H7 (cell line): ENCODE results near the gene PCSK4. TPM values are rescaled to one million over a fixed set of nuclear protein-coding genes. Genes with fewer than 3 reads are reported as not detected.
A peak's percentile ranks its signal among the peaks of the same experiment; 100 is the strongest.
"Not testable (repeated sequence)": the region's sequence is repeated elsewhere in the genome, so short reads cannot be mapped to it uniquely, and the experiment has no call there.

ENCODE experiments used
- DNase-seq: peaks from one replicate; pipeline ENCODE4 v3.0.0; 2012
- H3K27me3 ChIP-seq: 2 replicates; pipeline ENCODE4 v1.6.0; 2011; ENCODE audit warnings: mild to moderate bottlenecking, low read length; ENCODE audit not compliant: control insufficient read depth, insufficient read depth
- H3K36me3 ChIP-seq: replicated peaks from 2 replicates; pipeline ENCODE4 v1.5.1; 2011; ENCODE audit warnings: low read length; ENCODE audit not compliant: control insufficient read depth, insufficient read depth
- H3K4me3 ChIP-seq: 2 replicates; pipeline ENCODE4 v1.5.1; 2011; ENCODE audit warnings: low read depth, mild to moderate bottlenecking, control low read depth, low read length, moderate library complexity; ENCODE audit not compliant: insufficient read depth
- total RNA-seq: library from RNA; depleted of rRNA; stranded (reverse); fragments of >200 nt; shearing (Covaris generic); gene quantifications from 2 replicates; pipeline ENCODE4 v1.2.3, GENCODE V29; 2014

PCSK4 gene
- total RNA-seq, 1 experiment from 2014 or later = 5.5 TPM

DNA sequence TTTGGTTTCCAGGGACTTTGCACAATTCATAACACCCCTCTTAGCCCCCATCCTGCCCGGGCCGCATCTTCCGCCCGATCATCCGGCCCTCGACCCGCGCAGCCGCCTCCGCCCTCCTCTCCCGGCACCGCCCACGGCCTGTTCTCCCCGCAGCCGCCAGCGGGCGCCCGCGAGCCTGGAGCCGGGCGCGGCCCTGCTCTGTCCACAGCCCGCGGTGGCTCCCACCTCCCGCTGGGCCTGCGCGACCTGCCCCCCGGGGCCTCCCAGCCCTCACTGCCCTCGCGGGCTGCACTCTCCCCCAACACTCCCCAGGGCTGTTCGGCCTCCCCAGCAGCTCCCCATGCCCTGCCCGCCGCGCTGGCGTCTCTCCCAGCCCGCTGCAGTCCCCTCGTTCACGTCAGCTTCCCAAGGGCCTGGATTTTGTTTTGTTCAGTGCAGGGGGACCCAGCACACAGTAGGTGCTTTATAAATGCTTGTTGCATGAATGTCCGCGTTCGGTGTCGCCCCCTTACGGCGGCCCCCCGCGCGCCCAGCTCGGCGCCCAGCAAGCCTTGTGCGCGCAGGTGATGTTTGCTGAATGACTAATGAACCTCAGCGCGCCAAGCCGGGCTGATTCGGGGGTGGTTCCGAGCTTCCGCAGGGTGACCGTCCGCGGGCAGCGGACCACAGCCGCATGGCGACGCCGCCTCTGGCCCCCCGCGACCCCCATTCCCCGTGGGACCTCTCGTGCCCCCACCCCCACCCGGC is 44.8 kb downstream of the PCSK4 start:
- DNase-seq = peak; percentile 98

DNA sequence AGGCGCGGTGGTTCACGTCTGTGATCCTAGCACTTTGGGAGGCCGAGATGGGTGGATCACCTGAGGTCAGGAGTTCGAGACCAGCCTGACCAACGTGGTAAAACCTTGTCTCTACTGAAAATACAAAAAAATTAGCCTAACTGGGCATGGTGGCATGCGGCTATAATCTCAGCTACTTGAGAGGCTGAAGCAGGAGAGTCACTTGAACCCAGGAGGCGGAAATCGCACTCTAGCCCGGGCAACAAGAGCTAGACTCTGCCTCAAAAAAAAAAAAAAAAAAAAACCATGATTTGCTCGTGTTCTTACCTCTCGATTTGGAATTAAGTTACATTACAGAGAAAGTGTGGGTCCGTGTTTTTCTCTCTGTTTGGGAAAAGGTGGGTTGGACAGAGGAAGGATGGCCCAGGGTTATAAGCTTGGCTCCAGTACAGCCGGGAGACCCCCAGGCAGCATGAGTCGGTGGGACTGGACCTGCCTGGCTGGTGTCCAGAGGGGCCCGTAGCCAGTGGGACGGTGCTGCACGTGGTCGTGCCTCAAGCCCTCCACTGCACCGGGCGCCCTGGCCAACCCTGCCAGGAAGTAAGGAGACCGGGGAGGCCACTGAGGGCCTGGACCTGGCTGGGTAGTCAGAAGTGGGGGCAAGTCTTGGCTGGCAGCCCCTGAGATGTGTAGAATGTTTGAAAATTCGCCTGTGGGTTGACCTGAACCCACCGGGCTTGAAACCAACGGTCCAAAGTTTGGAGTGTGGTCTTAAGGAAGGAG is 48.3 kb downstream of the PCSK4 start:
- H3K4me3 ChIP-seq = no peak overlapping the region
- DNase-seq = peak; percentile 59
- peaks cover 15% of the 10 kb centered on the region for H3K27me3 ChIP-seq
- peaks cover 18% of the 10 kb centered on the region for H3K36me3 ChIP-seq

More for the DNA sequence above, 44.8 kb downstream of the PCSK4 start:
- H3K4me3 ChIP-seq = peak overlapping the region; percentile 59
- peaks cover 42% of the 10 kb centered on the region for H3K27me3 ChIP-seq
- peaks cover 10% of the 10 kb centered on the region for H3K36me3 ChIP-seq

DNA sequence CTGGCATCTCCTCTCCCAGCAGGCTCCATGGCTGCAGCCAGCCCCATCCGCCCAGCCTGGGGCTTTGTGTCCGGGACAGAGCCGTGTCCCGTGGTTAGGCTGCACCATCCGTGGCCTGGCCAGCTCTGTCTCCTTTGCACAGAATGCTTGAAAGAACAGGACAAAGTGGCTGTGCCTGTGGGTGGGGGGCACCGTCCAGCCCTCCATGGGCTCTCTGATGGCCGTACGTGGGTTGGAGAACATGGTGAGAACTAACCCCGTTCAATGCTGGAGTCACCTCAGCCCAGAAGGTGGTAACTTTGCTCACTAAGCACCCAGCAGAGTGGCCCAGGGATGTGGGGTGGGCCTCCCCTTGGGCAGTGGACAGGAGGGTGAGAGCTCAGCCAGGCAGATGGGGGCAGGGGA is 49.1 kb downstream of the PCSK4 start:
- peaks cover 18% of the 10 kb centered on the region for H3K36me3 ChIP-seq
- peaks cover 7% of the 10 kb centered on the region; the same call in 1 of the 2 replicates for H3K27me3 ChIP-seq
- no peak for DNase-seq
- no peak overlapping the region for H3K4me3 ChIP-seq

DNA sequence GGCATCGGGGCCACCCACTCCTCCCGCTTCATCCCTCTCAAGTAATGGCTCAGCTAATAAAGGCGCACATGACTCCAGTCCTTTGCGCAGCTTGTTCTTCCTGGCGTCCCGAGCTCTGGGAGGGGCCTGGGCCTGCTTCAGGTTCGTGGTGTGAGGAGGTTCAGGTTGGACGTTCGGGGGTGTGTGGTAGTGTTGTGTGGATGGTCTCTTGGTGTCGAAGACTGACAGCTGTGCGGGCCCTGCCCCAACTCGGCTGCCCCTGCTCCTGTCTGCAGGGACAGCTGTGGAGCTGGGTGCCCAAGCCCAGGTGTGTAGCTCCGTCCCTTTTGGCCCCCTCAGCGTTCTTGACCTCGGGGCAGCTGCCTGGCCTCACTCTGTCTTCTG is 49.7 kb downstream of the PCSK4 start:
- DNase-seq = no peak
- Histone ChIP-seq H3K36me3 (peaks cover 19% of the 10 kb centered on the region), H3K4me3 (no peak overlapping the region), H3K27me3 (peaks cover 4% of the 10 kb centered on the region; the same call in 1 of the 2 replicates)

DNA sequence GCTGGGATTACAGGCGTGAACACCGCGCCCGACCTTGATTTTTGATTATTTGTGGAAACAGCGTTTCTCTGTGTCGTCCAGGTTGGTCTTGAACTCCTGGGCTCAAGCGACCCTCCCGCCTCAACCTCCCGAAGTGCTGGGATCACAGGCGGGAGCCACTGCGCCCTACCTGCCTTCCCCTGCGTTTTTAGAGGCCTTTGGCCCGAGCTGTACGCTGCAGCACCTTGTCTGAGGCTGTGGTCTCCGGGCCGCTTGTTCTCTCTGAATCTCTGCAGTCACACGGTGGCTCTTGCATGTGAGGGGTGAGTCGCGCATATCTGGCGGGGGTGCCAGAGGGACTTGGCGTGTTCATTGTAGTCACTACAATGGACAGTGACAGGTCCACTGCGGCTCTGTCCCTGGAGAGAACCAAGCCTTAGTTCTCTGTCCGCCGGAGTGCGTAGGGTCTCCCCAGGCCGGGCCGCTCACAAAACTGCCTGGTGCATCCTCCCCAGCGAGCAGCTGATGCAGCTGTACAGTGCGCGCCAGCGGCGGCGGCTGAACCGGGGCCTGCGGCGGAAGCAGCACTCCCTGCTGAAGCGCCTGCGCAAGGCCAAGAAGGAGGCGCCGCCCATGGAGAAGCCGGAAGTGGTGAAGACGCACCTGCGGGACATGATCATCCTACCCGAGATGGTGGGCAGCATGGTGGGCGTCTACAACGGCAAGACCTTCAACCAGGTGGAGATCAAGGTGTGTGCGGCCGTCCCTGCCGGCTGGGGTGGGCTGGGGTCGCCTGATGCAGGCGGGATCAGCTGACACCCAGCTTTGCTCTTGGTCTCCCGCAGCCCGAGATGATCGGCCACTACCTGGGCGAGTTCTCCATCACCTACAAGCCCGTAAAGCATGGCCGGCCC is 50.4 kb downstream of the PCSK4 start:
- not testable (repeated sequence) for DNase-seq, H3K27me3 ChIP-seq
- Histone ChIP-seq H3K4me3 (peak overlapping the region; percentile 99), H3K36me3 (peaks cover 20% of the 10 kb centered on the region)

DNA sequence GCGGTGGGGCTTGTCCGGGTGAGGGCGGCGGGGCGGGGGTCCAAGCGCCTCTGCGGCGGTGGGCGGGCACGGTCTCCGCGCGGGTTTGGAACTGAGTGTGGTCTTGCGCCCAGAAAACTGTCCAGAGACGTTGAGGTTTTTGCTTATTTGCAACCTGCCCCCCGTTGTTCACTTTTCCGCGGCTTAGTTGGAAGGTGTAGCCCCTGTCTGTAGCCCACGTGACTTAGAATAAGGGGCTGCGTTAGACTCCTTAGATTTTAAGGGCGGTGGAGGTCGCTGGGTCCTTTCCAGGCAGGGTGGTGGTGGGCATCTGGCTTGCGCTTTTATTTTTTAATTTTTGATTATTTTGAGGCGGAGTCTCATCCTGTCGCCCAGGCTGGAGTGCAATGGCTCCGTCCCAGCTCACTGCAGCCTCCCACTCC is 51.2 kb downstream of the PCSK4 start:
- peak; percentile 80 for DNase-seq
- H3K4me3 ChIP-seq = peak overlapping the region; percentile 99
- H3K36me3 ChIP-seq = peaks cover 21% of the 10 kb centered on the region
- no peaks in the 10 kb centered on the region; the same call in 1 of the 2 replicates for H3K27me3 ChIP-seq

DNA sequence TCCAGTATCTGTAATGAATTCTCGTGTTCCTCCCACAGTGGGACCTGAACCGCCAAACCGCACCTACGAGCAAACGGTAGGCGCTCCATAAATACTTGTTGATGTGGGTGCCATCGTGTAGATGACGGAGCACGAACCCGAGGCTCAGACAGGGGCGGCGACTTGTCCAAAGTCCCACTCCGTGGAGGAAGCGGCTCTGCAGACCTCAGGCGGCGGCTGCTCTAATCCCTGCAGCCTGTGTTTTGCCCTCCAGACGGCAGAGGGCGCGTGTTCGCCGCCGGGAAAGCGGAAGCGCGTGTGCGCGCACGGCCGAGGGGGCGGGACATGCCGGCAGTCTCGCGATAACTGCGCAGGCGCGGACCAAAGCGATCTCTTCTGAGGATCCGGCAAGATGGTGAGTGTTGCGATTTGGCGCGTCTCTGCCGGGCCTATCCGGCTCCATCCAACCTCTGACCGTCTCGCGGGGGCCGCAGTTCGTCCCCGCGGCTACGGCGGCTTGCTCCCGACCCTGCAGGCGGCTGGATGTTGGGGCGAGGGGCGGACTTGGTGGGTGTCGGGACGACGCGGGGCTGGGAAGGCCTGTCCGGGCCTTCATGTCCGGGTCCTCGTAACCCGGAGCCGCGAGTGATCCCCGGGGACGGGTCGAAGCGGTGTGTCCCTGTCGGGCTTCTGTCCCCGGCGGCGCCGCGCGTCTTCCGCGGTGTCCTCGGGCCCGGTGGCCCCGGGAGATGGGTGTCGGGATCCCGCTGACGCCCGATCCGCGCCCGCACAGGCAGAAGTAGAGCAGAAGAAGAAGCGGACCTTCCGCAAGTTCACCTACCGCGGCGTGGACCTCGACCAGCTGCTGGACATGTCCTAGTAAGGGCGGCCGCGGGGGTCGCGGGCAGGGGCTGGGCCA is 51.9 kb downstream of the PCSK4 start, which contains the start of gene RPS15:
Gene RPS15 (plus strand): TSS at position 362 of the 898 bp plus-strand sequence. CDS start 30 bp downstream, at position 392.
- Histone ChIP-seq H3K4me3 (peak within 1 kb of the TSS; percentile 99), H3K36me3 (peaks cover 21% of the 10 kb centered on the region), H3K27me3 (no peaks in the 10 kb centered on the region; the same call in 1 of the 2 replicates)
- DNase-seq = peak; percentile 98

DNA sequence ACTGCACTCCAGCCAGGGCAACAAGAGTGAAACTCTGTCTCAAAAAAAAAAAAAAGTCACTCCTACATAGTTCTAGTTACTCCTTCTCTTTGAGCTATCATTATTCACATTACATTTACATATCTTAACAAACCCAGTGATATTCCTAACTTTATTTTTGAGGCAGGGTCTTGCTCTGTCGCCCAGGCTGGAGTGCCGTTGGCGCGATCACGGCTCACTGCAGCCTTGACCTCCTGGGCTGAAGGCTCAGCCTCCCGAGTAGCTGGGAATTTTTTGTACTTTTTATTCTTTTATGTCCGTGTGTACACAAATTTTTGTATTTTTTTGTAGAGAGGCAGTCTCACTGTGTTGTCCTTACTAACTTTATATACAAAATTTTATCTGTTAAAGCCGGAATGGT is 52.5 kb downstream of the PCSK4 start:
- no peak overlapping the region for H3K4me3 ChIP-seq
- no peaks in the 10 kb centered on the region; the same call in 1 of the 2 replicates for H3K27me3 ChIP-seq
- H3K36me3 ChIP-seq = peaks cover 28% of the 10 kb centered on the region
- no peak for DNase-seq

DNA sequence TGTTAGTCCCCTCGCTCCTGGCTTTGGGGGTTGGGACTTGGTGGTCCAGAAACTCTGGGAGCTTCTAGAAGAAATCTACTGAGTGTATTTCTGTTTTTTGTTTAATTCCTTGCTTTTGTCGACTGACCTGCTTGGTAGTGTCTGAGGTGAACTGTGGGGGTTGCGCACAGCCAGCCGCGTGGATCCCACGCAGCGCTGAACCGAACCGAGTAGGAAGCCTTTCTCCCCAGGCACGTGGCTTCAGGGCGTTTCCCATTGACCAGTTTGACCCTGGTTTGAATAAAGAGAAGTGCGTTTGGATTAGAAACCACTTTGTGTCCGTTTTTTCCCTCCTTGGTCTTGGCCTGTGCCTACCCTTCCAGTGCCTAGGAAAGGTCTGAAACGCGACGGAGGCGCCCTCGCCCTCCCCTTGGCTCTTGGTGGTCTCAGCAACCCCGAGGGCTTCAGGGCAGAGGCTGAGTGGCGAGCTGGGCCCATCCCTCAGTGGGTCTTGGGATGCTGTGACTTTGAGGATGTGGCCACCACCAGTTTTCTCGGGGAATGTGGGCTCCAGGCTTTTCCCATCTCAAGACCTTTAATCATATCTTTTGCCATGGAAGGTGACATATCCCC is 54.7 kb downstream of the PCSK4 start:
- DNase-seq = no peak
- H3K27me3 ChIP-seq = no peaks in the 10 kb centered on the region; the same call in 1 of the 2 replicates
- no peak overlapping the region for H3K4me3 ChIP-seq
- H3K36me3 ChIP-seq = peaks cover 29% of the 10 kb centered on the region

DNA sequence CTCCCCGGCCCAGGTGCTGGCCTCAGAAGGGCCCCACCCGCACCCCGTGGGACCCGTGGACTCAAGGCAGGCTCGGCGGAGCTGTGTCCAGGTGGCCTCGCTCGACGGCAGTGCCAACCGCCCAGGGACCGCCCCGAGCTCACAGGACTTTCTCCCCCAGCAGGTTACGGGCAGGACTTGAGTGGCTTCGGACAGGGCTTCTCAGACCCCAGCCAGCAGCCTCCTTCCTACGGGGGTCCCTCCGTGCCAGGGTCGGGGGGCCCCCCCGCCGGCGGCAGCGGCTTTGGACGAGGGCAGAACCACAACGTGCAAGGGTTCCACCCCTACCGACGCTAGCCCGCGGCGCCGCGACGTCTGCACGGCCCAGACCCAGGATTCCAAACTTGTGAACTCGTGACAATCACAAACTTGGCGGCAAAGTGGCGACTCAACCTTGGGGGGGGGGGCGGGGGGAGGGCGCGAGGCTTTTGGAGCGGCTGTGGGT is 55.5 kb downstream of the PCSK4 start:
- DNase-seq = peak; percentile 62
- Histone ChIP-seq H3K4me3 (no peak overlapping the region), H3K27me3 (no peaks in the 10 kb centered on the region; the same call in 1 of the 2 replicates), H3K36me3 (peaks cover 23% of the 10 kb centered on the region)

DNA sequence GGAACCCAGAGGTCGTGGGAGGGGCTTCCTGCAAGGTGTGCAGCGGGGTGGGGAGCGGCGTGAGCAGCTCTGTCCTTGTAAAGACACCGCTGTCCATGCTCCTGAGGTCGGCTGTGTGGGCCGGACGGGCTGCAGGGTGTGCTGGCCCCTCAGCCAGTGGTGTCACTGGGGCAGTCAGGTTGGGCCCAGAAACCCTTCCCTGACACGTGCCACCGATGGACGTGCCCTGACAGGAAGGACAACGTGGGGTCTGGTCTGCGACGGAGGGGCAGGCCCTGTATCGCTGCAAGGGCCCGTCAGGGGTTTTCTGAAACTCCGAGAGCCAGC is 56.1 kb downstream of the PCSK4 start:
- no peak for DNase-seq
- Histone ChIP-seq H3K36me3 (peaks cover 26% of the 10 kb centered on the region), H3K4me3 (no peak overlapping the region), H3K27me3 (no peaks in the 10 kb centered on the region; the same call in 1 of the 2 replicates)

DNA sequence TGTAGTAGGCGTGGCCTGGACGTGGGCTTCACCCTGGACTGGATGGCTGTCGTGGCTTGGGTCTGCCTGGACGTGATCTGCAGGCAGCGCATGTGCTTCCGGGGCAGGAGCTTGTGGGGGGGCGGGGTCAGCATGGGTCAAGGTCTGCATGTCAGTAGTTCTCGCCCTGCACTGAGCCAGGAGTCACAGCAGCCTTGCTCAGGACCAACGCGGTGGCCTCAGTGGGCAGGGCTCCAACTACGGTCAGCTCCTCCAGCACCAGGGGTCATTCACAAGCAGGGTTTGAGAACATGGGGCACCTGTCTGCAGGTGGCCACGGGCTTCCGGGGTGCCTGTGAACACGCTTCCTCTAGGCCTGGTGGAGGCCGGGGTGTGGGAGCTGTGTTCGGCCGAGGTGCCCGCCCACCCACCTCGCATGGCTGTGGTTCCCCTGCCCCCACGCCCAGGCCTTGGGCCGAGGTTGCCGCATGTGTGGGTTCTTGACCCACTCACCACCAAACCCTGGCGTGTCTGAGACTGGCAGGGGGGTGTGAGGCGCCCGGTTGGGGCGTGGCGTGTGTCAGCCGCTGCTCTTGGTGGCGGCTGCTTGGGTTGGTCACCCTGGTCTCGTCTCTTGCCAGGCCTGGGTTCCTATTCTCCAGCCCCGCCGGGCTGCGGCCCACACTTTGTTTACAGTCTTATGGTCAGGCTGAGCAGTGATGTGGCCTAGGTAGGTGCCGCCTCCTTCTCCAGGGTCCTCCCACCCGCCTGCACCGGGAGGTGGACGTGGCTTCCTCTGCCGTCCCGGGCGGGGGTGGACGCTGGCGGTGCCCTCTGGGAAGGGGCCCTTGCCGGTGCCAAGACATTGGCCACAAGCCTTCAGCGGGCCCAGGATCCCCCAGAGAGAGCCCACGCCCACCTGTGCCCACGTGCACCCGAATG is 56.8 kb downstream of the PCSK4 start:
- Histone ChIP-seq H3K27me3 (no peaks in the 10 kb centered on the region; the same call in 1 of the 2 replicates), H3K36me3 (peaks cover 26% of the 10 kb centered on the region), H3K4me3 (no peak overlapping the region)
- DNase-seq = peak; percentile 63
